K562 (cell line): ENCODE measurements around the gene ZNF655. TPM values are rescaled to one million over a fixed set of nuclear protein-coding genes. Genes with fewer than 3 reads are reported as not detected.

ENCODE experiments used
- ATAC-seq: fragments of 200-7000 bp; cut with Tn5 transposase; 3 replicates; pipeline ENCODE4 v1.9.1; 2020; ENCODE audit warnings: moderate library complexity
- BruUV-seq: library from RNA; stranded (reverse); fragments of 400-500 nt; replicated peaks from 2 replicates; lab custom pipeline; 2021; lab: Mats Ljungman, UMichigan
- CTCF ChIA-PET: fragments of 300-600 bp; formaldehyde crosslinking; extraction: SDS; loops from one replicate; lab custom pipeline; 2021; ENCODE audit warnings: low intra/inter-chr PET ratio; lab: Yijun Ruan, JAX
- POLR2A ChIA-PET: fragments of 300-600, 350-650 bp; sonication (Branson Sonifier 250); formaldehyde crosslinking; extraction: SDS; loops from one replicate; lab custom pipeline; 2021; ENCODE audit warnings: antibody characterized with exemption, inconsistent platforms; lab: Yijun Ruan, JAX
- DNase-seq, 4 experiments: peaks; one replicate each; pipeline versions ENCODE4 v3.0.0 to v3.0.0-alpha.2; 2011 to 2018; ENCODE audit warnings: low spot score in 3 of 4, mixed read lengths in 3 of 4; ENCODE audit errors: extremely low read depth in 1 of 4
- FAIRE-seq: peaks from 2 replicates; lab custom pipeline; 2011; peaks lifted over from hg19 to GRCh38; lab: Jason Lieb, UNC
- H2AFZ ChIP-seq: 2 replicates; pipeline ENCODE4 v1.6.0; 2011; ENCODE audit warnings: low read depth, low read length, control low read depth, inconsistent platforms
- H3K27ac ChIP-seq: fragments of 200-600 bp; 3 replicates; pipeline ENCODE4 v1.8.0; 2011; ENCODE audit warnings: low read depth, mild to moderate bottlenecking, control low read depth, inconsistent platforms, low read length, moderate library complexity, mixed read lengths; ENCODE audit errors: extremely low read depth
- H3K27me3 ChIP-seq, 2 experiments: fragments of 300-600 bp in 1 of 2; 2 replicates in 1 of 2; 3 replicates in 1 of 2; pipeline versions ENCODE4 v1.6.0 to v1.8.0; 2011; ENCODE audit warnings: inconsistent platforms in 2 of 2, low read length in 2 of 2, mild to moderate bottlenecking in 1 of 2, mixed read lengths in 1 of 2, moderate library complexity in 1 of 2; ENCODE audit not compliant: control insufficient read depth in 2 of 2, insufficient read depth in 2 of 2
- H3K36me3 ChIP-seq: fragments of 300-600 bp; 3 replicates; pipeline ENCODE4 v1.8.0; 2011; ENCODE audit warnings: mild to moderate bottlenecking, low read length, inconsistent platforms; ENCODE audit not compliant: control insufficient read depth, insufficient read depth
- H3K4me1 ChIP-seq, 2 experiments: fragments of 200-600 bp in 1 of 2; replicated peaks in 1 of 2; 2 replicates in 1 of 2; 3 replicates in 1 of 2; pipeline versions ENCODE4 v1.5.1 to v1.8.0; 2011; ENCODE audit warnings: inconsistent platforms in 2 of 2, low read length in 2 of 2, mild to moderate bottlenecking in 1 of 2, mixed read lengths in 1 of 2, moderate library complexity in 1 of 2; ENCODE audit not compliant: control insufficient read depth in 2 of 2, insufficient read depth in 2 of 2
- H3K4me2 ChIP-seq: 2 replicates; pipeline ENCODE4 v1.6.1; 2011; ENCODE audit warnings: low read length, control low read depth, inconsistent platforms, mixed read lengths; ENCODE audit not compliant: insufficient read depth
- H3K4me3 ChIP-seq: fragments of 200-600 bp; sonication (generic), shearing (Covaris generic); 2 replicates; pipeline ENCODE4 v1.5.1; 2016; ENCODE audit warnings: control low read depth, inconsistent platforms
- H3K79me2 ChIP-seq: fragments of 200-600 bp; 3 replicates; pipeline ENCODE4 v1.8.0; 2011; ENCODE audit warnings: low read length, inconsistent platforms; ENCODE audit not compliant: control insufficient read depth, insufficient read depth
- H3K9ac ChIP-seq, 2 experiments: 2 replicates each; pipeline versions ENCODE4 v1.6.0 to v1.6.1; 2011; ENCODE audit warnings: low read depth in 2 of 2, low read length in 2 of 2, control low read depth in 1 of 2, inconsistent platforms in 1 of 2, mild to moderate bottlenecking in 1 of 2, mixed read lengths in 1 of 2; ENCODE audit not compliant: insufficient read depth in 1 of 2
- H3K9me1 ChIP-seq: one replicate; pipeline ENCODE4 v1.6.0; 2011; ENCODE audit warnings: inconsistent platforms, mild to moderate bottlenecking, low read length, moderate library complexity; ENCODE audit not compliant: control insufficient read depth, insufficient read depth
- H3K9me3 ChIP-seq: replicated peaks from 2 replicates; pipeline ENCODE4 v1.5.1; 2011; ENCODE audit warnings: low read depth, low read length, inconsistent platforms; ENCODE audit not compliant: control insufficient read depth, insufficient read depth
- H4K20me1 ChIP-seq: replicated peaks from 2 replicates; pipeline ENCODE4 v1.6.1; 2011; ENCODE audit warnings: low read length, inconsistent platforms, mixed read lengths; ENCODE audit not compliant: control insufficient read depth, insufficient read depth
- CBX1 ChIP-seq: sonication (generic); IDR thresholded peaks from 2 replicates; pipeline ENCODE4 v1.6.1; 2016; ENCODE audit warnings: antibody characterized with exemption, low read depth, mild to moderate bottlenecking
- CBX2 ChIP-seq: fragments of 200-600 bp; sonication (generic); IDR thresholded peaks from one replicate; pipeline ENCODE4 v1.6.1; 2012; ENCODE audit warnings: mild to moderate bottlenecking, low read length, inconsistent platforms; ENCODE audit not compliant: insufficient read depth, poor library complexity, severe bottlenecking
- CCNT2 ChIP-seq: IDR thresholded peaks from 2 replicates; pipeline ENCODE4 v1.6.1; 2011; ENCODE audit warnings: borderline replicate concordance, low read depth, mild to moderate bottlenecking, moderate library complexity, mixed read lengths, low read length; ENCODE audit not compliant: insufficient read length; ENCODE audit errors: extremely low read depth
- NCOA4 ChIP-seq: fragments of 450-650 bp; IDR thresholded peaks from 2 replicates; pipeline ENCODE4 v1.6.1; 2018; ENCODE audit warnings: mild to moderate bottlenecking; ENCODE audit not compliant: partially characterized antibody
- NKRF ChIP-seq: fragments of 450-650 bp; IDR thresholded peaks from 2 replicates; pipeline ENCODE4 v1.6.1; 2016; ENCODE audit warnings: borderline replicate concordance
- SMAD1 ChIP-seq: fragments of 150-350 bp; IDR thresholded peaks from 2 replicates; pipeline ENCODE4 v1.6.1; 2014; ENCODE audit warnings: low read length, low read depth; ENCODE audit not compliant: partially characterized antibody
- TAL1 ChIP-seq: fragments of 450-650 bp; IDR thresholded peaks from 2 replicates; pipeline ENCODE4 v1.6.1; 2016; ENCODE audit warnings: mild to moderate bottlenecking
- ZNF184 ChIP-seq: sonication (generic); formaldehyde crosslinking; IDR thresholded peaks from 2 replicates; pipeline ENCODE4 v1.5.0; 2020; ENCODE audit warnings: missing genetic modification reagents
- ZNF253 ChIP-seq: fragments of 250-450 bp; sonication (Bioruptor Pico); conservative IDR thresholded peaks from 2 replicates; pipeline ENCODE4 v1.6.1; 2021; ENCODE audit warnings: mild to moderate bottlenecking
- WGBS: fragments of 100-300 bp; shearing (Covaris generic); methylation state at CpG from one replicate; pipeline ENCODE4 v1.1.6; 2016; ENCODE audit warnings: low coverage, mixed read lengths; ENCODE audit not compliant: insufficient coverage; ENCODE audit errors: missing lambda C conversion rate; 5-methylcytosine and 5-hydroxymethylcytosine counted together
- in situ Hi-C: fragments of 300-500 bp; cut with MboI; formaldehyde crosslinking; loops from 4 replicates; pipeline ENCODE4 v1.15.0; 2018; ENCODE audit warnings: inconsistent platforms, mixed read lengths
- intact Hi-C: fragments of 100-400 bp; cut with micrococcal nuclease; formaldehyde crosslinking; loops from 2 replicates; pipeline ENCODE4 v1.14.2; 2022
- polyA plus RNA-seq, 8 experiments: library from polyadenylated mRNA; depleted of rRNA in 4 of 8; stranded (reverse) in 5 of 8; unstranded in 3 of 8; fragments of >200 nt; fragmentation: Nextera tagmentation in 2 of 8; fragmentation: Illumina TruSeq in 1 of 8; extraction: Ambion mirVana in 2 of 8; extraction: Trizol in 1 of 8; gene quantifications; 2 replicates each; pipeline versions ENCODE4 v1.2.1 to v1.2.3, GENCODE V29; 2011 to 2014; ENCODE audit warnings: inconsistent platforms in 1 of 8, missing spikeins in 1 of 8
- total RNA-seq, 7 experiments: library from RNA; depleted of rRNA in 6 of 7; stranded (reverse); fragments of >200 nt in 6 of 7; fragmentation: Illumina TruSeq in 2 of 7; extraction: Trizol in 2 of 7; gene quantifications; 2 replicates each; pipeline versions ENCODE4 v1.2.1 to v1.2.3, GENCODE V29; 2011 to 2021; ENCODE audit warnings: low replicate concordance in 1 of 7
- TF ChIP-seq, protein P1 (sequence below): sonication (generic); formaldehyde crosslinking; IDR thresholded peaks from 2 replicates; pipeline ENCODE4 v1.4.0; 2020; ENCODE audit warnings: mild to moderate bottlenecking, missing genetic modification reagents
- TF ChIP-seq, protein P2 (sequence below): sonication (generic); formaldehyde crosslinking; IDR thresholded peaks from 2 replicates; pipeline ENCODE4 v1.8.0; 2022; ENCODE audit warnings: mild to moderate bottlenecking, missing genetic modification reagents

ZNF655 gene
- total and polyA plus RNA-seq, 9 of the 15 experiments (the other 6 are each of a cell fraction or from before 2014, with no cell fraction given): 25.7 to 130 (median 95.2) TPM

GRCh38 chr7:99617192-99617781 is 58.8 kb downstream of the ZNF655 start (continued):
- TF ChIP-seq CBX2: no peak
- TF ChIP-seq ZNF184 (CRISPR knock-in tag): no peak

- 91% methylated on average over 3 of the region's 3 CpGs for WGBS
- peaks cover 16% of the 10 kb centered on the region for H3K79me2 ChIP-seq
- TF ChIP-seq TAL1 (no peak), SMAD1 (no peak), CCNT2 (no peak), NCOA4 (no peak), NKRF (no peak), ZNF253 (CRISPR knock-in tag) (no peak), CBX1 (no peak)
- TF ChIP-seq, protein P1, sequence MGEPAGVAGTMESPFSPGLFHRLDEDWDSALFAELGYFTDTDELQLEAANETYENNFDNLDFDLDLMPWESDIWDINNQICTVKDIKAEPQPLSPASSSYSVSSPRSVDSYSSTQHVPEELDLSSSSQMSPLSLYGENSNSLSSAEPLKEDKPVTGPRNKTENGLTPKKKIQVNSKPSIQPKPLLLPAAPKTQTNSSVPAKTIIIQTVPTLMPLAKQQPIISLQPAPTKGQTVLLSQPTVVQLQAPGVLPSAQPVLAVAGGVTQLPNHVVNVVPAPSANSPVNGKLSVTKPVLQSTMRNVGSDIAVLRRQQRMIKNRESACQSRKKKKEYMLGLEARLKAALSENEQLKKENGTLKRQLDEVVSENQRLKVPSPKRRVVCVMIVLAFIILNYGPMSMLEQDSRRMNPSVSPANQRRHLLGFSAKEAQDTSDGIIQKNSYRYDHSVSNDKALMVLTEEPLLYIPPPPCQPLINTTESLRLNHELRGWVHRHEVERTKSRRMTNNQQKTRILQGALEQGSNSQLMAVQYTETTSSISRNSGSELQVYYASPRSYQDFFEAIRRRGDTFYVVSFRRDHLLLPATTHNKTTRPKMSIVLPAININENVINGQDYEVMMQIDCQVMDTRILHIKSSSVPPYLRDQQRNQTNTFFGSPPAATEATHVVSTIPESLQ: no peak
- TF ChIP-seq, protein P2, sequence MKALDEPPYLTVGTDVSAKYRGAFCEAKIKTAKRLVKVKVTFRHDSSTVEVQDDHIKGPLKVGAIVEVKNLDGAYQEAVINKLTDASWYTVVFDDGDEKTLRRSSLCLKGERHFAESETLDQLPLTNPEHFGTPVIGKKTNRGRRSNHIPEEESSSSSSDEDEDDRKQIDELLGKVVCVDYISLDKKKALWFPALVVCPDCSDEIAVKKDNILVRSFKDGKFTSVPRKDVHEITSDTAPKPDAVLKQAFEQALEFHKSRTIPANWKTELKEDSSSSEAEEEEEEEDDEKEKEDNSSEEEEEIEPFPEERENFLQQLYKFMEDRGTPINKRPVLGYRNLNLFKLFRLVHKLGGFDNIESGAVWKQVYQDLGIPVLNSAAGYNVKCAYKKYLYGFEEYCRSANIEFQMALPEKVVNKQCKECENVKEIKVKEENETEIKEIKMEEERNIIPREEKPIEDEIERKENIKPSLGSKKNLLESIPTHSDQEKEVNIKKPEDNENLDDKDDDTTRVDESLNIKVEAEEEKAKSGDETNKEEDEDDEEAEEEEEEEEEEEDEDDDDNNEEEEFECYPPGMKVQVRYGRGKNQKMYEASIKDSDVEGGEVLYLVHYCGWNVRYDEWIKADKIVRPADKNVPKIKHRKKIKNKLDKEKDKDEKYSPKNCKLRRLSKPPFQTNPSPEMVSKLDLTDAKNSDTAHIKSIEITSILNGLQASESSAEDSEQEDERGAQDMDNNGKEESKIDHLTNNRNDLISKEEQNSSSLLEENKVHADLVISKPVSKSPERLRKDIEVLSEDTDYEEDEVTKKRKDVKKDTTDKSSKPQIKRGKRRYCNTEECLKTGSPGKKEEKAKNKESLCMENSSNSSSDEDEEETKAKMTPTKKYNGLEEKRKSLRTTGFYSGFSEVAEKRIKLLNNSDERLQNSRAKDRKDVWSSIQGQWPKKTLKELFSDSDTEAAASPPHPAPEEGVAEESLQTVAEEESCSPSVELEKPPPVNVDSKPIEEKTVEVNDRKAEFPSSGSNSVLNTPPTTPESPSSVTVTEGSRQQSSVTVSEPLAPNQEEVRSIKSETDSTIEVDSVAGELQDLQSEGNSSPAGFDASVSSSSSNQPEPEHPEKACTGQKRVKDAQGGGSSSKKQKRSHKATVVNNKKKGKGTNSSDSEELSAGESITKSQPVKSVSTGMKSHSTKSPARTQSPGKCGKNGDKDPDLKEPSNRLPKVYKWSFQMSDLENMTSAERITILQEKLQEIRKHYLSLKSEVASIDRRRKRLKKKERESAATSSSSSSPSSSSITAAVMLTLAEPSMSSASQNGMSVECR (CRISPR knock-in tag): no peak
- H3K36me3 ChIP-seq: peaks cover 56% of the 10 kb centered on the region
- no peak overlapping the region for H3K4me3 ChIP-seq
- H2AFZ ChIP-seq: no peak overlapping the region
- ChIA-PET POLR2A (interaction anchor here (3.5 kb wide), 1 partner anchor 12 kb away, joined by 29 read pairs; no protein-coding TSS in a partner anchor), CTCF (no interaction called here)
- peaks cover 3% of the 10 kb centered on the region; the same call in 1 of the 2 replicates for H3K9me3 ChIP-seq
- intact Hi-C loops (no loop called here), in situ Hi-C loops (no loop called here)
- DNase-seq: no peak
- no peaks in the 10 kb centered on the region for H3K9me1 ChIP-seq
- no peak for FAIRE-seq
- ATAC-seq: no peak
- H4K20me1 ChIP-seq: peaks cover 5% of the 10 kb centered on the region; the same call in 1 of the 2 replicates
- H3K27ac ChIP-seq: no peak overlapping the region
- no peak overlapping the region for H3K9ac ChIP-seq
- peaks cover 9 to 20% of the 10 kb centered on the region in 2 experiments; a peak in 4 of 5 replicates for H3K4me1 ChIP-seq
- no TSS peak for BruUV-seq
- H3K27me3 ChIP-seq: no peaks in the 10 kb centered on the region
- no peak overlapping the region for H3K4me2 ChIP-seq
Observed at GRCh38 chr7:99618726-99619125, 60.3 kb downstream of the ZNF655 start.
